Right renal cortex interstitium (tissue), 3 donors: ENCODE results near the gene STK32B. TPM values are rescaled to one million over a fixed set of nuclear protein-coding genes. Genes with fewer than 3 reads are reported as not detected.

Experiments
- polyA plus RNA-seq, 3 donors: library from polyadenylated mRNA; unstranded; fragments of 120-200 nt; gene quantifications; one replicate each; pipeline ENCODE4 v1.2.1, GENCODE V29; 2013; ENCODE audit not compliant: insufficient read length in 3 of 3

The STK32B gene
- polyA plus RNA-seq, 3 donors: 8.6 to 11.0 (median 9.3) TPM

Other genes with a start within 250 kb of the STK32B start
- gene MSX1, start 191.8 kb upstream of the STK32B start, polyA plus RNA-seq: under 1 TPM; 0.64 to 0.89 (median 0.86) TPM
- 1 to 10 TPM; 8.4 to 8.7 (median 8.5) TPM for gene CYTL1, start 32.0 kb upstream of the STK32B start, polyA plus RNA-seq